Neural progenitor cell (in vitro differentiated cells): ENCODE measurements around the gene PTPRK.

Experiments used
- CTCF ChIP-seq: fragments of 200-600 bp; sonication (generic); IDR thresholded peaks from 2 replicates; pipeline ENCODE4 v1.5.1; 2017; ENCODE audit warnings: antibody characterized with exemption, mild to moderate bottlenecking
- EZH2 ChIP-seq: fragments of 200-600 bp; sonication (generic); IDR thresholded peaks from 2 replicates; pipeline ENCODE4 v1.6.1; 2017; ENCODE audit warnings: antibody characterized with exemption, mild to moderate bottlenecking, moderate library complexity
- EZH2phosphoT487 ChIP-seq: fragments of 200-600 bp; sonication (generic); IDR thresholded peaks from 2 replicates; pipeline ENCODE4 v1.6.1; 2017; ENCODE audit warnings: antibody characterized with exemption

DNA sequence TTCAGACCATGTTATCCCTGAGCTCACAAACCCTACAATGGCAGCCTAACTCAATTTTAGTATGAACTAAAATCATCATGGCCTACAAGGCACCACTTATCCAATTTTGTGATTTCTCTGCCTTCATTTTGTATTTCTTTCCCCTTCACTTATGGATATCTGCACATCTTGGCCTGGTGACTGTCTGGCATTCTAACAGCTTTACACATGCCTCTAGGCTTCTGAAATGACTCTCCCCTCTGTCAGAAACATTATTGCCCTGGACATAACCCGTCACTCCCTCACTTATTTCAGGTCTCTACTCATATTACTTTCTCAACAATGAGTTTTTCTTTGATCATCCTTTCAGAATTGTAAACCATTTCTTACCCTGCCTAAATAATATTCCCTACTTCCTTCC is 530.3 kb downstream of the PTPRK start:
- TF ChIP-seq CTCF (no peak), EZH2 (no peak), EZH2phosphoT487 (no peak)
